Activated CD8-positive, alpha-beta memory T cell treated with anti-CD3 and anti-CD28 coated beads, Interleukin-2, amount 50 U/mL, for 48 hours (primary cell): Measurements from ENCODE around the gene TEX38.
"Not testable (repeated sequence)": the region's sequence is repeated elsewhere in the genome, so short reads cannot be mapped to it uniquely, and the experiment has no call there.

ENCODE experiments used
- DNase-seq: peaks from one replicate; pipeline ENCODE4 v3.0.0-alpha.2; 2020

Gene TEX38

DNA sequence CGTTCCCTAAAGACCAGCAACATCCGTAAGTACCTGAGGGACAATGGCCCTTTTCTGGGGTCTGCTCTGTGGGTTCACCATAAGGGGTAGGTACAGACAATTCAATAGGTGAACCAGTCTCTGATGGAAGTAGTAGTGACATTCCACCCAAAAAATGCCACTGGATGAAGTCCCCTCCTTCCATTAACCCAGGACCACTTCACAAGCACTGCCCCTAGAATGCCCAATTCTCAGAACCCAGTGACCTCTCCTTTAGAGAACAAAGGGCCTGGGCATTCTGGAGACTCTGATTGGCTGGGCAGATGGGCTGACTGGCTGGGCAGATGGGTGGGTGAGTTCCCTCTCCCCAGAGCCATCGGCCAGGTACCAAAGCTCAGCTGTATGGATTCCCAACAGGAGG lies at the start of gene TEX38:
TSS of gene TEX38 (plus strand) at position 301 of the 400 bp plus-strand sequence. CDS start at position 382, 81 bp downstream.
- no peak for DNase-seq

DNA sequence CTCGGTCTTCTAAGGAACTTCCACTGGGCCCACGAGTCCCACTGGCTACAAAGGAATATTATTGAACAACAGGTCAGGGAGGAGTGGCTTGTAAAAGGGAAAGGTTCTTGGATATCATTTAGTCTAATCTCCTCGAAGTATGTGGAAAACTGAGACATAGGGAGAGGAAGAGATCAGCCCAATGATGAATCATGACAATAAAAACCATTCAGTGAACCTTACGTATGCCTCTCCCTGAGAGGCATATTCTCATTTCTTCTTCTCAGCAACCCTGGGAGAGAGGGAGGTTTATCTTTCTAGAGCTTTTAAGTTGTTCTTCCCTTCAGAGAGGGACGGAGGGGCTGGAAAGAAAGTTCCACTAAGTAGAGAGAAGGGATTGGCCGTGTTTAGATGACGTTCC lies 49.7 kb upstream of the TEX38 start:
- no peak for DNase-seq

DNA sequence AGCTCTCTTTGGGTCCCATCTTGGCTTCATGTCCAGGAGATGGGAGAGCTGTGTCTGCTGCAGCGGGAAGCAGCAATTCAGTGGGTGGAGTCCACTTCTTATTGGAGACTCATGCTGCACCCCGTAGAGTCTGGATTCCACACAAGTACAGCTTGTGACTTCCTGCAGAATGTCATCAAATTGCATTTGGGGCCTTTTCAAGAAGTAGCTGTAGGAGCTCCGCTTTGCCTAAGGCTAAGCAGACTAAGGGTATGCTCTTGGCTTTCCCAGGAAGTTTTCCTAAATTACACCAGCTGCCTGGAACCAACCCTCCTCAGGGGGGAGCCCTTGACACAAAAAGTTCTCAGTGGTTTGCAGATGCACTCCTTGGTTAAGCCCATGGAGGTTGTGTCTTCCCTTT lies 49.3 kb upstream of the TEX38 start:
- no peak for DNase-seq

- no peak for DNase-seq
Measured at GRCh38 chr1:46623743-46624644, 47.7 kb upstream of the TEX38 start.

DNA sequence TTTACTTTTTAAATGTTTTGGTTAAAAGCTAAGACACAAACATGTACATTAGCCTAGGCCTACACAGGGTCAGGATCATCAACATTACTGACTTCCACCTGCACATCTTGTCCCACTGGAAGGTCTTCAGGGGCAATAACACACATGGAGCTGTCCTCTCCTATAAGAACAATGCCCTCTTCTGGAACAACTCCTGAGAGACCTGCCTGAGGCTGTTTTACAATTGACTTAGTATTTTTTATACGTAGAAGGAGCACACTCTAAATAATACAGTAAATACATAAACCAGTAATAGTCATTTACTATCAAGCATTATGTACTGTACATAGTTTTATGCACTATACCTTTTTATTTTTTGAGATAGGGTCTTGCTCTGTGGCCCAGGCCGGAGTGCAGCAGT lies 40.9 kb upstream of the TEX38 start:
- no peak for DNase-seq

DNA sequence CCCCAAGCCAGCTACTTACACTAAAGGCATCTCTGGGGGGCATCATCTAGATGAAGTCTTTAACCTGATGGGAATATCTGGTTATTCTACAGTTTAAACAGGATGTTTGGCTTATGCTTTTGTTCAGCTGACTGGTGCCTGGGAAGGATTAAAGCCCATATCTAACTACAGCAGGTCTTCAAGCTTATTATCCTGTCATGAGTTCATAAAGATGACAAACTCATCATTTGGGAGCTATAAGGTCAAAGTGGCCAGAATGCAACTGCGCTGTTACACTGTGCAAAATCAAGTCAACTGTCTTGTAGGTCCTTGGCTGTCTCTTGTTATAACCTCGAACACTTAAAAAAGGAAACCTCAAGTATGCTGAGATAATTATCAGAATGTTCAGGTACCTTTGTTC lies 36.4 kb upstream of the TEX38 start:
- no peak for DNase-seq

DNA sequence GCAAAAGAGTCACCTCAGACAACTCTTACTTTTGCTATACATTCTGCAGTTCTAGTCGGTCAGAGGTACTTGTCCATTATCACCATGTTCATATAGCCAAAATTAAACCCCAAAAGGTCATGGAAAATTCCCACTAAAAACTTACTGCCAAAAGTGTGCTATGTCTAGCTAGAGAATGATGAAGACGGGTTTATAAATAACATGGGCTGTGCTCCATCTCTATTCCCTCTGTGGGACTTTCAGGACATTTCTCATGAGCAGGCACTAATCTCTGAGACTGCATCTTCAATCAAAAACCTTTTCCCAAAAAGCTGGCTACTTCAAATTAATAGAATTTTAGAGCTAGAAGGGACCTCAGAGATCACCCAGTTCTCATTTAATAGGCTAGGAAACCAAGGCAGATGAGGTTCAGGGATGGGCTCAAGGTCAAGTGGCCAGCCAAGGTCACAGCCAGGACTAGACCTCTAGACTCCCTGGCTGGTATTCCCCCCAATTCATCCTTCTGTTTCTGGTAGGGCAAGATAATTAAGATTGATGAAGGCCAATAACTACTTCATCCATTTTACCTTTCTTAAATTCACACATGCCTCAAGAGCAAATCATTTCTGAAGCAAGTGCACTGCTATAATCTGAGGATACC lies 34.1 kb upstream of the TEX38 start:
- no peak for DNase-seq

GRCh38 chr1:46638921-46639320 lies 32.7 kb upstream of the TEX38 start:
- DNase-seq, result no peak

GRCh38 chr1:46639547-46639946 lies 32.1 kb upstream of the TEX38 start:
- no peak for DNase-seq

DNA sequence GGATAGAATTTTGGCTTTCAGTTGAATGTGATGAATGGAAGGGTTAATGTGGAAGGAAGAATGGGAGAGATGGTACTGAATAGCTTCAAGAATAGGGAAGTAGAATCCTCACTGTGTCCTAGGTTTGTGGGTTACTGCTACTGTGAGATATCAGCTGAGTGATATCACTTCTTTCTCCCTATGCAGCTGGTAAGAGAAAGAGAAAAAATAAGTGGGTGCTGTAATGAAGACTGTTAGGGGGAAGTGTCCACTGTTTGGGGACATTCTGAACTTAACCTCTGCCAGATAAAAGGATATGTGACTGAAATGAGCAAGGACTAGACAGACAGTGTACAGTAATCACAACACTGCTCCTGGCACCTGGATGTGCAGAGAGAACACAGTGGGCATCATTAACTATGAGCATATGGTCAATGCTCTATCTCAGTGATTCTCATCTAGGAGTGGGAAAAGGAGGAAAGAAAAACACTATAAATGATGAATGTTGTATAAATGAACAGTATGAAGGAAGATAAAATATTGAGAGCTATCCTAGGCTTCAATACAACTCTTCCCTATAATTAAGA lies 29.5 kb upstream of the TEX38 start:
- DNase-seq, result no peak

DNA sequence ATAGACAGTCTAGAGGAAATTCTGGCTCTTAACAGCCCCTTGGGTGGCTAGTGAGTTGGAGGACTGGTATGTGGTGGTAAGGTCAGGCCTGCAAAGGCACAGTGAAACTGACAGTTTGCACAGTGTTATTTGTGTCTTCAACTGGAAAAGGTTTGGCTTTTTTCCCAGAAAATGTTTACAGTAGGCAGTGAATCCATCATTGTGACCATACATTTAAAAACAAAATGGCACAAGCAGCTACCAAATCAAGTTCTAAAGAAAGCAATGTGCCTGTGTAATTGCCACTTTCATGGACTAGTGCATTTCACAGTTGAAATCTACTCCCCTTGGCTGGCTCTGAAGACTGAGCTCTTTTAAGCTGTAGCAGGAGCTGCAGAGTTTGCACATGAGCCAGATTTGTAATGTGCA lies 28.3 kb upstream of the TEX38 start:
- DNase-seq, result no peak

DNA sequence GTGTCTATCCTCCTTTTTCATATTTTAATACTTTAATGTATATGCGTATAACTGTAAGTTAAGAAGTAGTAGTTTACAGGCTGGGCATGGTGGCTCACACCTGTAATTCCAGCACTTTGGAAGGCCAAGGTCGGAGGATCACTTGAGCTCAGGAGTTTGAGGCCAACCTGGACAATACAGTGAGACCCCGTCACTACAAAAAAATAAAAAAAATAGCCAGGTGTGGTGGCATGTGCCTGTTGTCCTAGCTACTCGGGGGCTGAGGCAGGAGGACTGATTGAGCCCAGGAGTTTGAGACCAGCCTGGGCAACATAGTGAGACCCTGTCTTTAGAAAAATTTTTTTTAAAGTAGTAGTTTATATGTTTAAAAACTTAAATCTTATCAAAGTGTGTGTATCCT lies 25.8 kb upstream of the TEX38 start:
- DNase-seq, result no peak

- no peak for DNase-seq
Measured at GRCh38 chr1:46646331-46646730, 25.3 kb upstream of the TEX38 start.

DNA sequence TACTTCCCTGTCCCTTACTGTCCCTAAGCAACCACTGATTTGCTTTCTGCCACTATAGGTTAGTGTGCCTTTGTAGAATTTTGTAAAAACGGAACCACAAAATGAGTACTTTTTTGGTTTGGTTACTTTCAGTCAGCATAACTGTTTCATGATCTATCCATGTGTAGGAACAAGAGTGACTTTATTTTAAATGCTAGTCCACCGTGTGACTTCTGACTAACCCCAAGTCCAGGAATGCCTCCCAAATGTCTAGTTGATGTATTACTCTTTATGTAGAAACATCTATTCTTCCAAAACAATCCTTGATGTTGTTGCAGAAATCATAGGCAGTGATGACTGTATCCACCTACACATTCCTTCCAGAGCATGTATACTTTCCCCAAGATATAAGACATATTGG lies 24.8 kb upstream of the TEX38 start:
- no peak for DNase-seq

DNA sequence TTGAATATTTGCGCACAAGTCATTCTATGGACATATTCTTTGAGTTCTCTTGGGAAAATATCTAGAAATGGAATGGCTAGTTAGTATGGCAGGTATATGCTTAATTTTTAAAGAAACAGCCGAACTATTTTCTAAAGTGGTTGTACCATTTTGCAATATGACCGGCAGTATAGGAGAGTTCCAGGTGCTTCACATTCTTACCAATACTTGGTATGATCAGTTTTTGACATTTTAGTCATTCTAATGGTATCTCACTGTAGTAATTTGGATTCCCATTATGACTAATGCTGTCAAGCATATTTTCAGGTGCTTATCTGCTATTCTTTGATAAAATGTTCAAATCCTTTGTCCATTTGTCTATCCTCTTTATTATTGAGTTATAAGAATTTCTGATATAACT lies 24.0 kb upstream of the TEX38 start:
- DNase-seq, result no peak

DNA sequence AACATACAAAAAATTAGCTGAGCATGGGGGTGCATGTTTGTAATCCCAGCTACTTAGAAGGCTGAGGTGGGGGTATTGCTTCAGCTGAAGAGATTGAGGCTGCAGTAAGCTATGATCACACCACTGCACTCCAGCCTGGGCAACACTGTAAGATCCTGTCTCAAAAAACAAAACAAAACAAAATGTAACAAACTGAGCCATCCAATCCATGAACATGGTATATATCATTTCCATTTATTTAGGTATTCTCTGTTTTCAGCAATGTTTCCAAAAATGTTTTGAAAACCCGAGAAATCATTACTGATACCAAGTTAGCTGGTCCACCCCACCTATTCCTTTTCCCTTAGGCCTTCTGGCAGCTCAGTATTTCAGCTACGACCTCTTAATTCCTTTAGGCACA lies 21.9 kb upstream of the TEX38 start:
- no peak for DNase-seq

DNA sequence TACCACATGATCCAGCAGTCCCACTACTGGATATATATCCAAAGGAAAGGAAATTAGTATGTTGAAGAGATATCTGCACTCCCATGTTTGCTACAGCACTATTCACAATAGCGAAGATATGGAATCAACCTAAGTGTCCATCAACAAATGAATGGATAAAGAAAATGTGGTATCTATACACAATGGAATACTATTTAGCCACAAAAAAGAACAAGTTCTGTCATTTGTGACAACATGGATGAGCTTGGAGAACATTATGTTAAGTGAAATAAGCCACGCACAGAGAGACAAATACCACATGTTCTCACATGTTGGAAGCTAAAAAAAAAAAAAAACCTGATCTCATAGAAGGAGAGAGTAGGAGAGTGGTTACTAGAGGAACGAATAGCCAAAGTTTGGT lies 21.2 kb upstream of the TEX38 start:
- DNase-seq, result no peak

DNA sequence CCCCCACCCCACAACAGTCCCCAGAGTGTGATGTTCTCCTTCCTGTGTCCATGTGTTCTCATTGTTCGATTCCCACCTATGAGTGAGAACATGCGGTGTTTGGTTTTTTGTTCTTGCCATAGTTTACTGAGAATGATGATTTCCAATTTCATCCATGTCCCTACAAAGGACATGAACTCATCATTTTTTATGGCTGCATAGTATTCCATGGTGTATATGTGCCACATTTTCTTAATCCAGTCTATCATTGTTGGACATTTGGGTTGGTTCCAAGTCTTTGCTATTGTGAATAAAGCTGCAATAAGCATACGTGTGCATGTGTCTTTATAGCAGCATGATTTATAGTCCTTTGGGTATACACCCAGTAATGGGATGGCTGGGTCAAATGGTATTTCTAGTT lies 20.5 kb upstream of the TEX38 start:
- DNase-seq, result not testable (repeated sequence)

GRCh38 chr1:46652321-46653100 lies 19.1 kb upstream of the TEX38 start:
- DNase-seq, result no peak

DNA sequence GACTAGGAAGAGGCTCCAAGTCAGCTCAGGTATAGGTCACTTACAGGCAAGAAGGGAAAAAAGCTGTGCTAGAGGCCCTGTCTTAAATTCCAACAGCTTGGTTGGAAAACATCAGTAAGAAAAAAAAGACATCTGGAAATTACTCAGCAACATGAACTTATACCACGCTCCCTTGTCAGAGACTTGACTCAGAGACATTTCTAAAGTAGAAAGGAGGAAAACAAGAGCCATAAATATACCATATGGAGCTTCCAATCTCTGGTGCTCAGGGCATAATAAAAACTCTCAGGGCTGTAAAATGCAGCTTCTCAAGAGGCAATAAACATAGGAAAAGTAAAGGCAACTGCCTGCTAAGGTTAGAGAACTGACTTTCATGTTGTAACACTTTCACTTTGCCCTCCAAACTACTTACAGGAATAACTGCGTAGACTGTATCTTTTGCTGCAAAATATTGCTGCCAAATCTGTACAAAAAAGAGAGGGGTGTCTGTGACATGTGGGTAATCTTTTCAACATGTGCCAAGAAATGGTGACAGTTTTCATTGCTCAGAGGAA lies 18.2 kb upstream of the TEX38 start:
- DNase-seq, result no peak

DNA sequence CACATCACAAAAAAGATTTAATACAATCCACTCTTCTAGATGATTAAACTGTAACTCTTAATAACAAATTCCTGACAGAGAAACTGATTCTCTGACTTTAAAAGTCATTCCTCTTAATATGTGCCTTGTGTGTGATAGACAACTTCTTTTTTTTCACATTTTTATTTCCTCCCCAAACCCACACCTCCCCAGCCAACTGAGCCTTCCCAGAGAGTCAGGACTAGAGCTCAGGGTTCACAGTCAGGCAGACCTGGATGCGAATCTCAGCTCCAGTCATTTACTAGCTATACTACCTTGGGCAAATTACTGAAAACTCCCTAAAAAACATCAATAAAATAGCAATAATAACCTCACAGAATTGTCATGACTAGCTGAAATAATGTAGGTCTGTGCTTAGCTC lies 17.6 kb upstream of the TEX38 start:
- DNase-seq, result no peak

DNA sequence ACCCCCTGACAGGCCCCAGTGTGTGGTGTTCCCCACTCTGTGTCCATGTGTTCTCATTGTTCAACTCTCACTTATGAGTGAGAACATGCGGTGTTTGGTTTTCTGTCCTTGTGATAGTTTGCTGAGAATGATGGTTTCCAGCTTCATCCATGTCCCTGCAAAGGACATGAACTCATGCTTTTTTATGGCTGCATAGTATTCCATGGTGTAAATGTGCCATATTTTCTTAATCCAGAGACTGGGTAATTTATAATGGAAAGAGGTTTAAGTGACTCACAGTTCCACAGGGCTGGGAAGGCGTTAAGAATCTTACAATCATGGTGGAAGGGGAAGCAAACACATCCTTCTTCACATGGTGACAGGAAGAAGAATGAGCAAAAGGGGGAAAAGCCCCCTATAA lies 17.0 kb upstream of the TEX38 start:
- not testable (repeated sequence) for DNase-seq

- DNase-seq, result no peak
Measured at GRCh38 chr1:46655848-46656247, 15.8 kb upstream of the TEX38 start.
